HEK293 (cell line): ENCODE data around the gene PRKCE.

Source experiments
- GLI4 ChIP-seq: fragments of 450-650 bp; formaldehyde crosslinking; IDR thresholded peaks from 2 replicates; pipeline ENCODE4 v1.5.1; 2016; ENCODE audit warnings: missing biosample characterization, missing genetic modification characterization
- KLF16 ChIP-seq: fragments of 450-650 bp; formaldehyde crosslinking; IDR thresholded peaks from 2 replicates; pipeline ENCODE4 v1.5.1; 2017; ENCODE audit warnings: missing biosample characterization, missing genetic modification characterization
- OSR2 ChIP-seq: fragments of 450-650 bp; formaldehyde crosslinking; IDR thresholded peaks from 2 replicates; pipeline ENCODE4 v1.5.1; 2016; ENCODE audit warnings: missing biosample characterization, missing genetic modification characterization
- YY1 ChIP-seq: fragments of 450-650 bp; formaldehyde crosslinking; IDR thresholded peaks from 2 replicates; pipeline ENCODE4 v1.5.1; 2018; ENCODE audit warnings: missing biosample characterization, missing genetic modification characterization
- ZBTB1 ChIP-seq: fragments of 450-650 bp; formaldehyde crosslinking; IDR thresholded peaks from 2 replicates; pipeline ENCODE4 v1.5.1; 2016; ENCODE audit warnings: missing biosample characterization, missing genetic modification characterization
- ZBTB7A ChIP-seq: fragments of 450-650 bp; formaldehyde crosslinking; IDR thresholded peaks from 2 replicates; pipeline ENCODE4 v1.5.1; 2016; ENCODE audit warnings: low read depth, missing biosample characterization, missing genetic modification characterization
- ZNF10 ChIP-seq: fragments of 450-650 bp; formaldehyde crosslinking; IDR thresholded peaks from 2 replicates; pipeline ENCODE4 v1.5.1; 2017; ENCODE audit warnings: missing biosample characterization, missing genetic modification characterization
- ZNF239 ChIP-seq: fragments of 450-650 bp; formaldehyde crosslinking; IDR thresholded peaks from 2 replicates; pipeline ENCODE4 v1.5.1; 2016; ENCODE audit warnings: missing biosample characterization, missing genetic modification characterization
- ZNF654 ChIP-seq: fragments of 450-650 bp; formaldehyde crosslinking; IDR thresholded peaks from 2 replicates; pipeline ENCODE4 v1.5.1; 2016; ENCODE audit warnings: low read depth, missing biosample characterization, missing genetic modification characterization
- ZNF837 ChIP-seq: fragments of 450-650 bp; formaldehyde crosslinking; IDR thresholded peaks from 2 replicates; pipeline ENCODE4 v1.5.1; 2016; ENCODE audit warnings: missing biosample characterization, missing genetic modification characterization
- TF ChIP-seq, protein P1 (sequence below): fragments of 450-650 bp; formaldehyde crosslinking; IDR thresholded peaks from 2 replicates; pipeline ENCODE4 v1.5.1; 2016; ENCODE audit warnings: missing biosample characterization, missing genetic modification characterization
- TF ChIP-seq, protein P2 (sequence below): fragments of 450-650 bp; formaldehyde crosslinking; IDR thresholded peaks from 2 replicates; pipeline ENCODE4 v1.5.1; 2016; ENCODE audit warnings: missing biosample characterization, missing genetic modification characterization
- TF ChIP-seq, protein P3 (sequence below): fragments of 450-650 bp; formaldehyde crosslinking; IDR thresholded peaks from 2 replicates; pipeline ENCODE4 v1.5.1; 2016; ENCODE audit warnings: missing biosample characterization, missing genetic modification characterization

GRCh38 chr2:45918463-45919159, 267.1 kb downstream of the PRKCE start:
- TF ChIP-seq ZNF10 (tag by site-specific recombination) (no peak), YY1 (tag by site-specific recombination) (no peak), ZBTB1 (tag by site-specific recombination) (no peak), OSR2 (tag by site-specific recombination) (no peak), ZNF837 (no peak), ZBTB7A (tag by site-specific recombination) (no peak), ZNF654 (tag by site-specific recombination) (no peak), GLI4 (tag by site-specific recombination) (no peak), KLF16 (no peak), ZNF239 (tag by site-specific recombination) (no peak)
- TF ChIP-seq, protein P1, sequence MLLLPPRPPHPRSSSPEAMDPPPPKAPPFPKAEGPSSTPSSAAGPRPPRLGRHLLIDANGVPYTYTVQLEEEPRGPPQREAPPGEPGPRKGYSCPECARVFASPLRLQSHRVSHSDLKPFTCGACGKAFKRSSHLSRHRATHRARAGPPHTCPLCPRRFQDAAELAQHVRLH (tag by site-specific recombination): no peak
- TF ChIP-seq, protein P2, sequence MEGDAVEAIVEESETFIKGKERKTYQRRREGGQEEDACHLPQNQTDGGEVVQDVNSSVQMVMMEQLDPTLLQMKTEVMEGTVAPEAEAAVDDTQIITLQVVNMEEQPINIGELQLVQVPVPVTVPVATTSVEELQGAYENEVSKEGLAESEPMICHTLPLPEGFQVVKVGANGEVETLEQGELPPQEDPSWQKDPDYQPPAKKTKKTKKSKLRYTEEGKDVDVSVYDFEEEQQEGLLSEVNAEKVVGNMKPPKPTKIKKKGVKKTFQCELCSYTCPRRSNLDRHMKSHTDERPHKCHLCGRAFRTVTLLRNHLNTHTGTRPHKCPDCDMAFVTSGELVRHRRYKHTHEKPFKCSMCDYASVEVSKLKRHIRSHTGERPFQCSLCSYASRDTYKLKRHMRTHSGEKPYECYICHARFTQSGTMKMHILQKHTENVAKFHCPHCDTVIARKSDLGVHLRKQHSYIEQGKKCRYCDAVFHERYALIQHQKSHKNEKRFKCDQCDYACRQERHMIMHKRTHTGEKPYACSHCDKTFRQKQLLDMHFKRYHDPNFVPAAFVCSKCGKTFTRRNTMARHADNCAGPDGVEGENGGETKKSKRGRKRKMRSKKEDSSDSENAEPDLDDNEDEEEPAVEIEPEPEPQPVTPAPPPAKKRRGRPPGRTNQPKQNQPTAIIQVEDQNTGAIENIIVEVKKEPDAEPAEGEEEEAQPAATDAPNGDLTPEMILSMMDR (tag by site-specific recombination): no peak
- TF ChIP-seq, protein P3, sequence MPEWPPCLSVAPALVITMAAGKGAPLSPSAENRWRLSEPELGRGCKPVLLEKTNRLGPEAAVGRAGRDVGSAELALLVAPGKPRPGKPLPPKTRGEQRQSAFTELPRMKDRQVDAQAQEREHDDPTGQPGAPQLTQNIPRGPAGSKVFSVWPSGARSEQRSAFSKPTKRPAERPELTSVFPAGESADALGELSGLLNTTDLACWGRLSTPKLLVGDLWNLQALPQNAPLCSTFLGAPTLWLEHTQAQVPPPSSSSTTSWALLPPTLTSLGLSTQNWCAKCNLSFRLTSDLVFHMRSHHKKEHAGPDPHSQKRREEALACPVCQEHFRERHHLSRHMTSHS (tag by site-specific recombination): no peak
